Upper lobe of left lung (tissue), 6 donors: ENCODE results near the gene GEMIN7. TPM values are rescaled to one million over a fixed set of nuclear protein-coding genes. Genes with fewer than 3 reads are reported as not detected.

Source experiments
- ATAC-seq, 2 donors: fragments of 200-7000 bp; cut with Tn5 transposase; one replicate each; pipeline ENCODE4 v1.9.1; 2022; ENCODE audit warnings: mild to moderate bottlenecking in 2 of 2, moderate library complexity in 2 of 2; ENCODE audit not compliant: low FRiP score in 2 of 2
- DNase-seq, 2 donors: peaks; one replicate each; pipeline ENCODE4 v3.0.0-alpha.2; 2019 to 2020
- H3K27ac ChIP-seq, 4 donors: fragments of 200-600 bp; sonication (generic); one replicate each; pipeline ENCODE4 v1.5.1; 2016 to 2019
- H3K27me3 ChIP-seq, 4 donors: fragments of 200-600 bp; sonication (generic); one replicate each; pipeline ENCODE4 v1.5.1; 2017 to 2019
- H3K36me3 ChIP-seq, 4 donors: fragments of 200-600 bp; sonication (generic); one replicate each; pipeline ENCODE4 v1.5.1; 2016 to 2019
- H3K4me1 ChIP-seq, 4 donors: fragments of 200-600 bp; sonication (generic); one replicate each; pipeline ENCODE4 v1.5.1; 2018 to 2019
- H3K4me3 ChIP-seq, 4 donors: fragments of 200-600 bp; sonication (generic); one replicate each; pipeline ENCODE4 v1.5.1; 2017 to 2019; ENCODE audit warnings: mild to moderate bottlenecking in 2 of 4, moderate library complexity in 1 of 4
- H3K9me3 ChIP-seq, 4 donors: fragments of 200-600 bp; sonication (generic); one replicate each; pipeline ENCODE4 v1.5.1; 2018 to 2019
- EP300 ChIP-seq, 4 donors: sonication (generic); formaldehyde crosslinking; IDR thresholded peaks; one replicate each; pipeline ENCODE4 v1.5.1; 2017; ENCODE audit warnings: antibody characterized with exemption in 4 of 4, control low read depth in 2 of 4
- POLR2A ChIP-seq, 4 donors: fragments of 450-650 bp; IDR thresholded peaks; one replicate each; pipeline ENCODE4 v1.5.1; 2016 to 2017; ENCODE audit warnings: antibody characterized with exemption in 4 of 4, mild to moderate bottlenecking in 2 of 4
- POLR2AphosphoS5 ChIP-seq, 2 donors: sonication (generic); formaldehyde crosslinking; IDR thresholded peaks; one replicate each; pipeline ENCODE4 v1.5.1; 2017; ENCODE audit warnings: antibody characterized with exemption in 2 of 2
- WGBS, 2 donors: methylation state at CpG; one replicate each; pipeline ENCODE4 v1.1.5; 2017 to 2018; 5-methylcytosine and 5-hydroxymethylcytosine counted together
- total RNA-seq, 6 donors: library from RNA; depleted of rRNA in 4 of 6; stranded (reverse); fragments of >200 nt in 4 of 6; gene quantifications; one replicate each; pipeline versions ENCODE4 v1.1.0 to v1.2.1, GENCODE V29; 2016 to 2021
- TF ChIP-seq, protein P1 (sequence below), 6 experiments: fragments of 450-650 bp in 4 of 6; fragments of 200-600 bp in 2 of 6; sonication (generic) in 2 of 6; IDR thresholded peaks; one replicate each; pipeline ENCODE4 v1.5.1; 2016 to 2019; ENCODE audit warnings: antibody characterized with exemption in 6 of 6
- donor health status: DM: no; HTN: no; CAD: no; lungs with moderate emphysema.
- donor health status: DM: no; HTN: yes; CAD: no; lungs with severe emphysema.

The GEMIN7 gene
- total RNA-seq, 6 donors from 2014 or later: 8.1 to 24.2 (median 13.5) TPM

DNA sequence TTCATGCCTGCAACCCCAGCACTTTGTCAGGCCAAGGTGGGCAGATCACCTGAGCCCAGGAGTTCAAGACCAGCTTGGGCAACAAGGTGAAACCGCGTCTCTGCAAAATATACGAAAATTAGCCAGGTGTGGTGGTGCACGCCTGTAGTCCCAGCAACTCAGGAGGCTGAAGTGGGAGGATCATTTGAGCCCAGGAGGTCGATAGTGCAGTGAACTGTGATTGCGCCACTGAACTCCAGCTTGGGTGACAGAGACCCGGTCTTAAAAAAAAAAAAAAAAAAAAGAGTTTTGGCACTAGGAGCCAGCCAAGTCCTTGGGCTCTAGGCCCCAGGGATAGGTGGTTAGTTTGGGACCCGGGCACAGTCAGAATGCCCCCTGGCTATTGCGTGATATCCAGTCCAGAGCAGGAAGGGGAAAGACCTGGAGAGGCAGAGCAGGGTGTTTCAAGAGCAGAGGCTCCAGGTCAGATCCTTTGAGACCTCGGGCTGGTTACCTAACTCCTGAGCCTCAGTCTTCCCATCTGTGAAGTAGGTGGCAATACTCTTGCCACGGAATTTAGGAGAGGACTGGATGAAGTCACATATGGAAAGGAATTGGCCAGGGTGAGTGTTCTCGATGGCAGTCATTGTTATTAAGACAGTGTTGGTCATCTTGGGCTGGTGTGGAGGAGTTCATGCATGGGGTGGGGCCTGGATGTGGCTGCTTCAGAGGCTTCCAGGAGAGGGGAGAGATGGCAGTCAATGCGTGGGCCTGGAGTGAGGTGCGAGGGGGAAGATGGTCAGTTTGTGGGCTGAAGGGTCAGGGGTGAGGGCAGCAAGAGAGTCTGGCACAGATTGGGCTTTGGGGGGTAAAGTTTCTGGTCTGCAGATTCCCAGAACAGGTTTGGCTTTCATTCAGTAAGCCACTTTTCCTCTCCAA lies 16.7 kb downstream of the GEMIN7 start:
- peaks cover 0 to under 1% (median 0%) of the 10 kb centered on the region in 4 donors for H3K36me3 ChIP-seq
- H3K27me3 ChIP-seq: no peaks in the 10 kb centered on the region
- H3K9me3 ChIP-seq: no peaks in the 10 kb centered on the region
- TF ChIP-seq EP300 (IDR thresholded peaks at IDR 0.05) (no peak), POLR2AphosphoS5 (IDR thresholded peaks at IDR 0.05) (no peak), POLR2A (IDR thresholded peaks at IDR 0.05) (no peak)
- TF ChIP-seq, protein P1, sequence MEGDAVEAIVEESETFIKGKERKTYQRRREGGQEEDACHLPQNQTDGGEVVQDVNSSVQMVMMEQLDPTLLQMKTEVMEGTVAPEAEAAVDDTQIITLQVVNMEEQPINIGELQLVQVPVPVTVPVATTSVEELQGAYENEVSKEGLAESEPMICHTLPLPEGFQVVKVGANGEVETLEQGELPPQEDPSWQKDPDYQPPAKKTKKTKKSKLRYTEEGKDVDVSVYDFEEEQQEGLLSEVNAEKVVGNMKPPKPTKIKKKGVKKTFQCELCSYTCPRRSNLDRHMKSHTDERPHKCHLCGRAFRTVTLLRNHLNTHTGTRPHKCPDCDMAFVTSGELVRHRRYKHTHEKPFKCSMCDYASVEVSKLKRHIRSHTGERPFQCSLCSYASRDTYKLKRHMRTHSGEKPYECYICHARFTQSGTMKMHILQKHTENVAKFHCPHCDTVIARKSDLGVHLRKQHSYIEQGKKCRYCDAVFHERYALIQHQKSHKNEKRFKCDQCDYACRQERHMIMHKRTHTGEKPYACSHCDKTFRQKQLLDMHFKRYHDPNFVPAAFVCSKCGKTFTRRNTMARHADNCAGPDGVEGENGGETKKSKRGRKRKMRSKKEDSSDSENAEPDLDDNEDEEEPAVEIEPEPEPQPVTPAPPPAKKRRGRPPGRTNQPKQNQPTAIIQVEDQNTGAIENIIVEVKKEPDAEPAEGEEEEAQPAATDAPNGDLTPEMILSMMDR (IDR thresholded peaks at IDR 0.05): no peak
- H3K4me3 ChIP-seq: no peak overlapping the region
- WGBS, 2 donors: 90 to 92% methylated on average over 14 of the region's 14 CpGs
- H3K4me1 ChIP-seq: peaks cover 42 to 72% (median 55%) of the 10 kb centered on the region in 4 donors
- ATAC-seq (no peak), DNase-seq (no peak)
- no peak overlapping the region for H3K27ac ChIP-seq

DNA sequence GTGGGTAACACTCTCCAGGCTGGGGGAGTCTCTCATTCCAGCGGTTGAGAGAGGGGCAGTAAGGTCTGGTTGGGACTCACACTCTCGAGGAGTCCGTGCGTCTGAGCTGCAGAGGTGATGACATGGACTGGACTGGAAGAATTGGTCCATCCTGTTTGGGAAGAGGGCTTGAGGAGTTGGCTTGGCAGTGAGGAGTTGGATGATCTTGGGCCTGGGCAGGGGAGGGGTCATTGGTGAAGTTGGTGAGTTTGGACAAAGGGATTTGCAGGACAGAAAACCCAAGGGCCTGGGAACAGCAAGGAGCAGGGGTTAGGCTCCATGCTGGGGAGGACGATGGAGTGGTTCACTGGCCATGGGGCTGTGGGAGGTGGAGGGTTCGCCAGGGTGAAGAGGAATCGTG lies 17.6 kb downstream of the GEMIN7 start:
- no peak for TF ChIP-seq POLR2AphosphoS5 (IDR thresholded peaks at IDR 0.05)
- TF ChIP-seq POLR2A (IDR thresholded peaks at IDR 0.05): no peak
- no peak for TF ChIP-seq EP300 (IDR thresholded peaks at IDR 0.05)
- TF ChIP-seq, protein P1 (IDR thresholded peaks at IDR 0.05): no peak
- Histone ChIP-seq H3K4me1 (peaks cover 38 to 66% (median 50%) of the 10 kb centered on the region in 4 donors), H3K36me3 (no peaks in the 10 kb centered on the region), H3K27me3 (no peaks in the 10 kb centered on the region), H3K9me3 (no peaks in the 10 kb centered on the region), H3K27ac (no peak overlapping the region), H3K4me3 (no peak overlapping the region)
- DNase-seq (no peak), ATAC-seq (no peak)
- WGBS, 2 donors: 88 to 89% methylated on average over 7 of the region's 7 CpGs

DNA sequence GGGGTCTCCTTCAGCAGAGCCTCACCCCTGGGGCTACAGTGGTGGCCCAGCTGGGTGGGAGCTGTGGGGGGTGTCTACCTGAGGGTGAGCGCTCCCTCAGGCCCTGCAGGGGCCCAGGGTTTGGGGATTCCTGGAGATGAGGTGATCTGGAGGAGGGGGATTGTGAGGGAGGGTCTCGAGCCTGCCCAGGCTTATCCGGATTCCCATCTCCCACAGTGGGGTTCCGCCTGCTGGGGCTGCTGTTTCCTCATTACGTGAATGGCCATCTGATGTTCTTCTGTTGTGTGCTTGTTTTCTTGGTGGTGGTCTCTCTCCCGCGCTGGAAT lies 18.4 kb downstream of the GEMIN7 start:
- Histone ChIP-seq H3K9me3 (no peaks in the 10 kb centered on the region), H3K27me3 (no peaks in the 10 kb centered on the region), H3K27ac (peak overlapping the region in 2 of 4 donors; percentile 12 to 80), H3K36me3 (no peaks in the 10 kb centered on the region), H3K4me3 (no peak overlapping the region), H3K4me1 (peaks cover 38 to 73% (median 50%) of the 10 kb centered on the region in 4 donors)
- WGBS, 2 donors: 81 to 92% methylated on average over 3 to 7 of the region's 7 CpGs
- DNase-seq (no peak), ATAC-seq (no peak)
- TF ChIP-seq, protein P1 (IDR thresholded peaks at IDR 0.05): no peak
- no peak for TF ChIP-seq POLR2A (IDR thresholded peaks at IDR 0.05)
- TF ChIP-seq POLR2AphosphoS5 (IDR thresholded peaks at IDR 0.05): no peak
- TF ChIP-seq EP300 (IDR thresholded peaks at IDR 0.05): no peak

DNA sequence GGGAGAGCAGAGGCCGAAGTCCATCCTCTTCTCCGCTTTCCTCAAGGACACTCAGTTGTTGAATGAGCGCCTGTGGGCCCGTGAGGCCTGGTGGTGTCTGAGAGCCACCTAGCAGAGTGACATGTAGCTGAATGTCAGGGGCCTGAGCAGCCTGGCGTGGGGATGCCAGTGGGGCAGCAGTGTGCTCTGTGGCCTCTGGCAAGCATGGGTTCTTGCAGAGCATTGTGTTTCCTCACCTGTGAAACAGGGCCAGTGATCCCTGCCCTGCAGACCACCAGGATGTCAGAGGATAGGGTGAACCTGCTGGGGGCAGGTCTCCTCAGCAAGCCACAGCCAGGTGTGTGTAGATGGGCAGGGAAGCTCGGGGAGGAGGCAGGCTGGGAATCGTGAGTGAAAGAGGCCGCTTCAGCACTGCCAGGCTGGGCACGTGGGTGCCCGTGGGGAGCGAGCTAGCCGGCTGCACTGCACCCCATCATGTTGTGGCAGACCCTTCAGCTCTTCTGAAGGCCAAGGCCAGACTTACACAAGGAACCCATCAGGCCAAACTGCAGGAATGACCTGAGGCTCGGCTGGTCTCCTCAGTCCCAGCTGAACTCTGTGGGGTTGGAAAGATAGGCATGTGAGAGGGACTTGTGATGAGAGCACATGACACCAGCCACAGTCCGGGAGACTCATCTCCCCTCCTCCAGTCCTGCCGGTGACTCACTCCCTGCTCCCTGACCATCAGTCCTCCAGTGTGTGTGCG lies 18.9 kb downstream of the GEMIN7 start:
- Histone ChIP-seq H3K4me3 (no peak overlapping the region), H3K27me3 (no peaks in the 10 kb centered on the region), H3K36me3 (no peaks in the 10 kb centered on the region), H3K27ac (peak overlapping the region in 2 of 4 donors; percentile 12 to 80), H3K4me1 (peaks cover 40 to 78% (median 55%) of the 10 kb centered on the region in 4 donors), H3K9me3 (no peaks in the 10 kb centered on the region)
- TF ChIP-seq, protein P1 (IDR thresholded peaks at IDR 0.05): no peak
- TF ChIP-seq POLR2A (IDR thresholded peaks at IDR 0.05): peak in 1 of 4 donors; percentile 56
- peak in 1 of 2 donors; percentile 8 for TF ChIP-seq POLR2AphosphoS5 (IDR thresholded peaks at IDR 0.05)
- no peak for TF ChIP-seq EP300 (IDR thresholded peaks at IDR 0.05)
- 75 to 81% methylated on average over 9 to 14 of the region's 16 CpGs for WGBS, 2 donors
- ATAC-seq: peak; percentile 27 to 84
- DNase-seq: peak in 1 of 2 donors; percentile 68
